Right lobe of liver (tissue), 6 donors: ENCODE results near the gene MEGF9. TPM values are rescaled to one million over a fixed set of nuclear protein-coding genes. Genes with fewer than 3 reads are reported as not detected.
"Not testable (repeated sequence)": the region's sequence is repeated elsewhere in the genome, so short reads cannot be mapped to it uniquely, and the experiment has no call there.

Source experiments
- ATAC-seq, 4 donors: fragments of 200-7000 bp; cut with Tn5 transposase; one replicate each; pipeline ENCODE4 v1.9.1; 2020; ENCODE audit warnings: mild to moderate bottlenecking in 4 of 4, moderate library complexity in 4 of 4
- DNase-seq, 3 donors: peaks; one replicate each; pipeline ENCODE4 v3.0.0-alpha.2; 2020
- H3K27ac ChIP-seq, 3 donors: fragments of 200-600 bp; one replicate each; pipeline ENCODE4 v1.8.0; 2022
- H3K27me3 ChIP-seq, 2 donors: fragments of 200-600 bp; one replicate each; pipeline ENCODE4 v1.8.0; 2022
- H3K36me3 ChIP-seq, 4 donors: fragments of 200-600 bp; sonication (generic) in 1 of 4; one replicate each; pipeline versions ENCODE4 v1.5.1 to v1.8.0; 2017 to 2022; ENCODE audit warnings: control low read depth in 1 of 4
- H3K4me1 ChIP-seq, 4 donors: fragments of 200-600 bp; sonication (generic) in 1 of 4; one replicate each; pipeline versions ENCODE4 v1.5.1 to v1.8.0; 2017 to 2022; ENCODE audit warnings: control low read depth in 1 of 4
- H3K4me3 ChIP-seq, 3 donors: fragments of 200-600 bp; one replicate each; pipeline ENCODE4 v1.8.0; 2022
- H3K9me3 ChIP-seq, 4 donors: fragments of 200-600 bp; sonication (generic) in 1 of 4; one replicate each; pipeline versions ENCODE4 v1.5.1 to v1.8.0; 2017 to 2022; ENCODE audit warnings: control low read depth in 1 of 4
- CTCF ChIP-seq, 4 donors: fragments of 200-600 bp in 3 of 4; fragments of 450-650 bp in 1 of 4; IDR thresholded peaks; one replicate each; pipeline versions ENCODE4 v1.5.1 to v1.8.0; 2016 to 2022; ENCODE audit warnings: antibody characterized with exemption in 4 of 4, mild to moderate bottlenecking in 2 of 4
- POLR2A ChIP-seq: fragments of 450-650 bp; IDR thresholded peaks from one replicate; pipeline ENCODE4 v1.6.1; 2017; ENCODE audit warnings: antibody characterized with exemption, mild to moderate bottlenecking
- WGBS: methylation state at CpG from one replicate; pipeline ENCODE4 v1.1.6; 2018; ENCODE audit warnings: low coverage, low lambda C conversion rate; ENCODE audit not compliant: insufficient coverage; ENCODE audit errors: missing lambda C conversion rate; 5-methylcytosine and 5-hydroxymethylcytosine counted together
- intact Hi-C, 2 donors: fragments of 100-400 bp; cut with DNase I; formaldehyde crosslinking; loops; one replicate each; pipeline versions ENCODE4 v1.11.2 to v1.14.1; 2022
- total RNA-seq, 6 experiments: library from RNA; depleted of rRNA in 2 of 6; stranded (reverse); fragments of >200 nt in 2 of 6; fragmentation: NEBNext Ultra II Directional in 3 of 6; extraction: Animal tissue kit (Norgen Biotek cat#: 25700) in 3 of 6; gene quantifications; one replicate each; pipeline versions ENCODE4 v1.1.0 to v1.2.4, GENCODE V29; 2016 to 2023
- donor health status: DM: no; HTN: yes; CAD: no.
- donor health status: DM: no; HTN: no; CAD: no.
- donor health status: DM: no; HTN: no; CAD: no.
- donor health status: DM: no; HTN: yes; CAD: no.
- donor health status: DM: no; HTN: yes; CAD: no.

Gene MEGF9
- total RNA-seq, 6 experiments from 2014 or later: 26.8 to 49.0 (median 38.2) TPM

- ATAC-seq (no peak), DNase-seq (no peak)
- Histone ChIP-seq H3K4me1 (peaks cover 0 to 46% (median 9%) of the 10 kb centered on the region in 4 donors), H3K9me3 (no peaks in the 10 kb centered on the region), H3K27ac (no peak overlapping the region), H3K27me3 (no peaks in the 10 kb centered on the region), H3K36me3 (no peaks in the 10 kb centered on the region), H3K4me3 (no peak overlapping the region)
- intact Hi-C loops: no loop called here
- TF ChIP-seq CTCF (IDR thresholded peaks at IDR 0.05) (no peak), POLR2A (no peak)
These were observed 71.2 kb downstream of the MEGF9 start for GRCh38 chr9:120643061-120643460.

GRCh38 chr9:120642129-120642770 lies 72.0 kb downstream of the MEGF9 start:
- Histone ChIP-seq H3K36me3 (no peaks in the 10 kb centered on the region), H3K4me1 (peaks cover 0 to 43% (median 9%) of the 10 kb centered on the region in 4 donors), H3K4me3 (no peak overlapping the region), H3K27me3 (no peaks in the 10 kb centered on the region), H3K27ac (peak overlapping the region in 1 of 3 donors; percentile 29), H3K9me3 (no peaks in the 10 kb centered on the region)
- ATAC-seq (no peak), DNase-seq (no peak)
- WGBS: 96% methylated on average over 3 of the region's 3 CpGs
- TF ChIP-seq POLR2A (no peak), CTCF (IDR thresholded peaks at IDR 0.05) (no peak)
- intact Hi-C loops: no loop called here

- ATAC-seq, H3K9me3 ChIP-seq, H3K27me3 ChIP-seq, H3K4me3 ChIP-seq, DNase-seq, H3K36me3 ChIP-seq, intact Hi-C loops: not testable (repeated sequence)
- Histone ChIP-seq H3K4me1 (peaks cover 0 to 41% (median 8%) of the 10 kb centered on the region in 4 donors), H3K27ac (peak overlapping the region in 2 of 3 donors; percentile 9 to 53)
- 100% methylated on average over 1 of the region's 1 CpG for WGBS
These were observed 73.4 kb downstream of the MEGF9 start for GRCh38 chr9:120640874-120641273.

- WGBS: 55% methylated on average over 2 of the region's 2 CpGs
- no peaks in the 10 kb centered on the region for H3K27me3 ChIP-seq
These were observed 73.9 kb downstream of the MEGF9 start for GRCh38 chr9:120640380-120640779.

More at GRCh38 chr9:120640380-120640779, 73.9 kb downstream of the MEGF9 start:
- intact Hi-C loops: no loop called here
- Histone ChIP-seq H3K36me3 (no peaks in the 10 kb centered on the region), H3K27ac (peak overlapping the region in 2 of 3 donors; percentile 13 to 53), H3K4me3 (no peak overlapping the region), H3K9me3 (no peaks in the 10 kb centered on the region), H3K4me1 (peaks cover 0 to 37% (median 5%) of the 10 kb centered on the region in 4 donors)
- ATAC-seq (peak; percentile 66 to 84 (median 70)), DNase-seq (no peak)
- TF ChIP-seq POLR2A (no peak), CTCF (IDR thresholded peaks at IDR 0.05) (no peak)
